Spinal cord (tissue), 10 donors: ENCODE measurements around the gene DCAF17. TPM values are rescaled to one million over a fixed set of nuclear protein-coding genes. Genes with fewer than 3 reads are reported as not detected.

Source experiments
- DNase-seq, 6 donors: peaks; one replicate each; pipeline versions ENCODE4 v3.0.0 to v3.0.0-alpha.2; 2013 to 2015; ENCODE audit warnings: low spot score in 6 of 6, low read depth in 4 of 6
- H3K27ac ChIP-seq: one replicate; pipeline ENCODE4 v1.5.1; 2013; ENCODE audit warnings: low read depth, low read length, control low read depth
- H3K27me3 ChIP-seq: one replicate; pipeline ENCODE4 v1.6.1; 2013; ENCODE audit warnings: low read length; ENCODE audit not compliant: control insufficient read depth, insufficient read depth
- H3K36me3 ChIP-seq: one replicate; pipeline ENCODE4 v1.6.1; 2013; ENCODE audit warnings: low read length; ENCODE audit not compliant: control insufficient read depth, insufficient read depth
- H3K4me1 ChIP-seq: one replicate; pipeline ENCODE4 v1.6.1; 2013; ENCODE audit warnings: low read length; ENCODE audit not compliant: control insufficient read depth, insufficient read depth
- H3K4me3 ChIP-seq: one replicate; pipeline ENCODE4 v1.5.1; 2013; ENCODE audit warnings: low read depth, low read length, control low read depth
- H3K9me3 ChIP-seq: one replicate; pipeline ENCODE4 v1.6.1; 2013; ENCODE audit warnings: low read length; ENCODE audit not compliant: control insufficient read depth, insufficient read depth
- WGBS: methylation state at CpG from one replicate; pipeline ENCODE4 v1.1.5; 2013; ENCODE audit warnings: missing lambda C conversion rate; ENCODE audit not compliant: insufficient coverage; 5-methylcytosine and 5-hydroxymethylcytosine counted together
- polyA plus RNA-seq, 2 donors: library from polyadenylated mRNA; unstranded; fragments of 120-200 nt; gene quantifications; one replicate each; pipeline ENCODE4 v1.2.1, GENCODE V29; 2013; ENCODE audit not compliant: insufficient read length in 2 of 2
- total RNA-seq, 2 donors: library from RNA; depleted of rRNA in 1 of 2; stranded (reverse); fragments of 120-200 nt in 1 of 2; fragments of >200 nt in 1 of 2; gene quantifications; one replicate each; pipeline versions ENCODE4 v1.2.3 to v1.2.4, GENCODE V29; 2013 to 2014
- donor health status: healthy.

DCAF17 gene
- total and polyA plus RNA-seq, 4 donors = 19.7 to 55.6 (median 26.8) TPM

- WGBS = 88% methylated on average over 4 of the region's 5 CpGs
Observed at GRCh38 chr2:171516793-171517192, 82.8 kb downstream of the DCAF17 start.

DNA sequence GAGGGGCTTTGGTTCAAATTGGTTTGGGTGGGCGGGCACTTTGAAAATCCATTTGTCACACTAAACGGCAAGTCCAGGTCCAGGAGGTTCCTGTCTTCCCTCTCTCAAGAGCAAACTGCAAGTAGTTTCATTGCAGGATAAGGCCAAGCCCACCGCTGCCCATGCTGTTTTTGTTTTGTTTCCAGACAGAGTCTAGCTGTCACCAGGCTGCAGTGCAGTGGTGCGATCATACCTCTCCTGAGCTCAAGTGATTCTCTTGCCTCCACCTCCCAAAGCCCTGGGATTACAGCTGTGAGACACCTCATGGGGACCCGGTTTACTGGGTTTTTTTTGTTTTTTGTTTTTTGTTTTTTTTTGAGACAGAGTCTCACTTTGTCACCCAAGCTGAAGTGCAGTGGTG, 86.4 kb downstream of the DCAF17 start:
- Histone ChIP-seq H3K4me3 (no peak overlapping the region), H3K27me3 (peaks cover 23% of the 10 kb centered on the region), H3K9me3 (no peaks in the 10 kb centered on the region), H3K27ac (no peak overlapping the region), H3K4me1 (peaks cover 16% of the 10 kb centered on the region), H3K36me3 (no peaks in the 10 kb centered on the region)
- DNase-seq = no peak
- 56% methylated on average over 3 of the region's 5 CpGs for WGBS

More at GRCh38 chr2:171516793-171517192, 82.8 kb downstream of the DCAF17 start:
- H3K4me1 ChIP-seq = no peaks in the 10 kb centered on the region
- no peak for DNase-seq
- H3K27me3 ChIP-seq = peaks cover 2% of the 10 kb centered on the region
- no peaks in the 10 kb centered on the region for H3K9me3 ChIP-seq
- H3K4me3 ChIP-seq = no peak overlapping the region
- no peaks in the 10 kb centered on the region for H3K36me3 ChIP-seq
- H3K27ac ChIP-seq = no peak overlapping the region

GRCh38 chr2:171521361-171522051, 87.5 kb downstream of the DCAF17 start:
- H3K9me3 ChIP-seq = no peaks in the 10 kb centered on the region
- H3K36me3 ChIP-seq = no peaks in the 10 kb centered on the region
- peaks cover 16% of the 10 kb centered on the region for H3K4me1 ChIP-seq
- 80% methylated on average over 3 of the region's 5 CpGs for WGBS
- DNase-seq = no peak
- H3K27me3 ChIP-seq = peaks cover 23% of the 10 kb centered on the region
- H3K4me3 ChIP-seq = peak overlapping the region; percentile 76
- H3K27ac ChIP-seq = peak overlapping the region; percentile 92

- Histone ChIP-seq H3K36me3 (no peaks in the 10 kb centered on the region), H3K27ac (peak within 1 kb of the TSS; percentile 92), H3K9me3 (no peaks in the 10 kb centered on the region), H3K27me3 (peaks cover 23% of the 10 kb centered on the region), H3K4me3 (peak within 1 kb of the TSS; percentile 76), H3K4me1 (peaks cover 16% of the 10 kb centered on the region)
- 0% methylated on average over 41 of the region's 45 CpGs for WGBS
- DNase-seq = peak; percentile 12 to 87 (median 47)
Observed at GRCh38 chr2:171522052-171522787, 88.2 kb downstream of the DCAF17 start, which contains the start of gene CYBRD1. CYBRD1 (plus strand) TSS chr2:171522474; CDS start chr2:171522546, 72 bp downstream.

- peak overlapping the region; percentile 76 for H3K4me3 ChIP-seq
- H3K9me3 ChIP-seq = no peaks in the 10 kb centered on the region
- DNase-seq = peak in 2 of 6 donors; percentile 35 to 62
- WGBS = 0% methylated on average over 29 of the region's 29 CpGs
- H3K27ac ChIP-seq = peak overlapping the region; percentile 92
- peaks cover 23% of the 10 kb centered on the region for H3K27me3 ChIP-seq
- H3K4me1 ChIP-seq = peaks cover 16% of the 10 kb centered on the region
- no peaks in the 10 kb centered on the region for H3K36me3 ChIP-seq
Observed at GRCh38 chr2:171522788-171523087, 88.7 kb downstream of the DCAF17 start.

- 0% methylated on average over 50 of the region's 62 CpGs for WGBS
- H3K4me1 ChIP-seq = peaks cover 16% of the 10 kb centered on the region
- H3K27me3 ChIP-seq = peaks cover 23% of the 10 kb centered on the region
- DNase-seq = peak; percentile 35 to 84 (median 56)
- peak overlapping the region; percentile 92 for H3K27ac ChIP-seq
- H3K9me3 ChIP-seq = no peaks in the 10 kb centered on the region
- no peaks in the 10 kb centered on the region for H3K36me3 ChIP-seq
- H3K4me3 ChIP-seq = peak overlapping the region; percentile 76
Observed at GRCh38 chr2:171523088-171524017, 89.3 kb downstream of the DCAF17 start.

DNA sequence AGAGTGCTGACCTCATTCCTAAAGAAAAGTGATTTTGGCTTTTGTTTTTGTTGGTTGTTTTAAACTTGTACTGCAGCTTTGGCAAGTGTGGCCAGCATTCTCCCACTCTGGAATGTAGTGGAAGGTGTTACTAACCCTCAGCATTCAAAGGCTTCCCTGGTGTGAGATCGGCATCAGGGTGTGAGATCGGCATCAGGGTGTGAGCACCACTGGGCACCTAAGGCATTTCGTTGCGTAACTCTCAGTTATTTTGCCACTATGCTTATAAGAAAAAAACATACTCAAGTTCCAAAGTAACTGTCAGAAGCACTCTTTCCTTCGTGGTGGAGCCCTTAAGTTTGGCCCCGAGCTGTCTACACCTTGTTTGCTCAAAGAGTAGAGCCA, 90.0 kb downstream of the DCAF17 start:
- no peak for DNase-seq

GRCh38 chr2:171529914-171530313, 95.9 kb downstream of the DCAF17 start:
- no peaks in the 10 kb centered on the region for H3K9me3 ChIP-seq
- WGBS = no CpG with 5 or more reads among the region's 1 CpG
- no peaks in the 10 kb centered on the region for H3K4me1 ChIP-seq
- no peak overlapping the region for H3K4me3 ChIP-seq
- peaks cover 3% of the 10 kb centered on the region for H3K27me3 ChIP-seq
- DNase-seq = no peak
- no peaks in the 10 kb centered on the region for H3K36me3 ChIP-seq
- no peak overlapping the region for H3K27ac ChIP-seq

More for the DNA sequence above, 90.0 kb downstream of the DCAF17 start:
- Histone ChIP-seq H3K4me1 (peaks cover 16% of the 10 kb centered on the region), H3K9me3 (no peaks in the 10 kb centered on the region), H3K27me3 (peaks cover 23% of the 10 kb centered on the region), H3K36me3 (no peaks in the 10 kb centered on the region), H3K4me3 (peak overlapping the region; percentile 76), H3K27ac (peak overlapping the region; percentile 92)
- WGBS = 40% methylated on average over 3 of the region's 6 CpGs

DNA sequence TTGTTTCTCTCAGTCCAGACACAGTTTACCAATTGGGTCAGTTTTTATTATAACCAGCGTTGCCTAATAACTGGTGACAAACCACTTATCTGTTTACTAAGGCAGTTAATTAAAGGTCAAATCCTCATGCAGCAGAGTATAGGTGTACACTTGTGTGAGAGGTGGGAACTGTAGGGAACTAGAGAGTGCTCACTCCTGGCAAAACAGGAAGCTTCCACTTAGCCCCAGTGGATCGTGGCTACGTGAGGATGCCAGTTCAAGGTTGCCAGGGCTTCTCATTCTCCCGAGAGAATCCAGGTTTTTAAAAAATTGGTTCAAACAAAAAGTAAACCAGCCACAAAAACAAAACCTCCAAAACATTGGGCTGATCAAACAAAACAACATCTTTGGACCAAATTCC, 96.4 kb downstream of the DCAF17 start:
- no peak for DNase-seq

More for the DNA sequence above, 96.4 kb downstream of the DCAF17 start:
- no peaks in the 10 kb centered on the region for H3K36me3 ChIP-seq
- WGBS = 83% methylated on average over 2 of the region's 4 CpGs
- no peak overlapping the region for H3K27ac ChIP-seq
- no peaks in the 10 kb centered on the region for H3K27me3 ChIP-seq
- H3K4me1 ChIP-seq = no peaks in the 10 kb centered on the region
- no peak overlapping the region for H3K4me3 ChIP-seq
- no peaks in the 10 kb centered on the region for H3K9me3 ChIP-seq
